ENCODE results near the gene TFPI.
A peak's percentile ranks its signal among the peaks of the same experiment; 100 is the strongest.
"Not testable (repeated sequence)": the region's sequence is repeated elsewhere in the genome, so short reads cannot be mapped to it uniquely, and the experiment has no call there.

TFPI gene

DNA sequence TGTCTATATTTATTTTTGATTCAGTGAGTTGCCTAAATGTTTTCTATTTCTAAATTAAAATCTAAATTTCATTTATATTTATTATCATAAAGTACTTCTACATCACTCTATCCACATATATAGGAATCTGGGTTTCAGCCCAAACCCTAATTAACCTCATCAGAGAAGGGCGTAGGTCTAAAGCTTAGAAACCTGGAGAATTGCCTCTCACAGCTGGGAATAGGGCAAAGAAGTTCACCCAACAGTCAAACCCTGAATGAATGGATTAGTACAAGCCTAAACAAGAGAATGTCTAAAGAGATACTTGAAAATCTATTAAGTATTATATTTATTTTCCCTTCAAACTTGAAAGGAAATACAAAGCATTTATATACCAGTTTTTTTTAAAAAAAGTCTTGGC is 26.2 kb downstream of the TFPI start:
- no peak overlapping the region for H3K4me3 ChIP-seq (ENCODE audit: extremely low read depth, insufficient read depth, low read length, poor library complexity, severe bottlenecking)
- no peak overlapping the region for H3K27ac ChIP-seq (ENCODE audit: low read depth, low read length, severe bottlenecking)
- WGBS, 2 experiments (ENCODE audit: insufficient coverage in 2 of 2) = no CpG with 5 or more reads among the region's 1 CpG
- H3K4me1 ChIP-seq (ENCODE audit: control insufficient read depth, insufficient read depth, low read length, poor library complexity, severe bottlenecking) = no peaks in the 10 kb centered on the region
- no peaks in the 10 kb centered on the region for H3K9me3 ChIP-seq (ENCODE audit: control insufficient read depth, low read length)
- H3K36me3 ChIP-seq (ENCODE audit: control insufficient read depth, insufficient read depth, low read length) = peaks cover 51% of the 10 kb centered on the region

DNA sequence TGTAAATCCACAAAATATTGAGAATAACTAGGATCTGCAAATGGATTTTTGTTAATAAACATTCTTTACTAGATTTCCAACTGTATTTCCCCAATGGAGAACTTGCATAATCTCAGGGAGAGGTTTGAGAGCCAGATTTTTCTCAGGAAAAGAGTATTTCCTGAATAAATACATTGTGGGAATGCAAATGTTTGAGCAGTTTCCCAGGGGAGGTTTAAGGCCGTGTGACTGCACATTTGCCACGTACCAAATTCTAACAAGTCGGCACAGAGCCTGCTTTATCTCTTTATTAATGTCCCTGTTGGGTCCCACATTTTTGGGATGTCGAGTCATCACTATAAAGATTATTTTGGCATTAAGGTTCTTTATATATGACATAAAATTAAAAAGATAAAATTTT is 27.0 kb downstream of the TFPI start:
- peaks cover 47% of the 10 kb centered on the region for H3K36me3 ChIP-seq (ENCODE audit: control insufficient read depth, insufficient read depth, low read length)
- 36% methylated on average over 3 of the region's 4 CpGs; no CpG with 5 or more reads in 1 of the 2 experiments for WGBS, 2 experiments (ENCODE audit: insufficient coverage in 2 of 2)
- peak overlapping the region; percentile 64 for H3K27ac ChIP-seq (ENCODE audit: low read depth, low read length, severe bottlenecking)
- H3K4me3 ChIP-seq (ENCODE audit: extremely low read depth, insufficient read depth, low read length, poor library complexity, severe bottlenecking) = no peak overlapping the region
- no peaks in the 10 kb centered on the region for H3K4me1 ChIP-seq (ENCODE audit: control insufficient read depth, insufficient read depth, low read length, poor library complexity, severe bottlenecking)
- no peaks in the 10 kb centered on the region for H3K9me3 ChIP-seq (ENCODE audit: control insufficient read depth, low read length)

DNA sequence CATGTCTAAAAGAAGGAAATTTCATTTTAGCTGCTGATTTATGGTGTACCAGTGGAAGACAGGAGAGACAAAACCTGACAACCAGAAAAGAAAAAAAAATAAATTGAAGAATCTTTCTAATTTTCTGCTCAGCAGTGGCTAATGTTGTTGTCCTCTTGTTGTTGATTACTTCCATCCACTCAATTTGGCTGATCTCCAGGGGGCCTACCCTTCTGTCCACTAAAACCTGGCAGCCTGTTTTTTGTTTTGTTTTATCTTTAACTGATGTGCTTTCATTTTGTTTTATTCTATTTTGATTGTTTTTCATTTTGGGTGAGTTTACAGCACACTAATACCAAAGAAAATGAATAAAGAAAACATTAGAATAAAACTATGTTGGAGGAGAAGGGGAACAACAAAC is 27.4 kb downstream of the TFPI start:
- Histone ChIP-seq H3K4me1 (ENCODE audit: control insufficient read depth, insufficient read depth, low read length, poor library complexity, severe bottlenecking) (no peaks in the 10 kb centered on the region), H3K9me3 (ENCODE audit: control insufficient read depth, low read length) (no peaks in the 10 kb centered on the region), H3K4me3 (ENCODE audit: extremely low read depth, insufficient read depth, low read length, poor library complexity, severe bottlenecking) (no peak overlapping the region), H3K27ac (ENCODE audit: low read depth, low read length, severe bottlenecking) (peak overlapping the region; percentile 64), H3K36me3 (ENCODE audit: control insufficient read depth, insufficient read depth, low read length) (peaks cover 48% of the 10 kb centered on the region)

DNA sequence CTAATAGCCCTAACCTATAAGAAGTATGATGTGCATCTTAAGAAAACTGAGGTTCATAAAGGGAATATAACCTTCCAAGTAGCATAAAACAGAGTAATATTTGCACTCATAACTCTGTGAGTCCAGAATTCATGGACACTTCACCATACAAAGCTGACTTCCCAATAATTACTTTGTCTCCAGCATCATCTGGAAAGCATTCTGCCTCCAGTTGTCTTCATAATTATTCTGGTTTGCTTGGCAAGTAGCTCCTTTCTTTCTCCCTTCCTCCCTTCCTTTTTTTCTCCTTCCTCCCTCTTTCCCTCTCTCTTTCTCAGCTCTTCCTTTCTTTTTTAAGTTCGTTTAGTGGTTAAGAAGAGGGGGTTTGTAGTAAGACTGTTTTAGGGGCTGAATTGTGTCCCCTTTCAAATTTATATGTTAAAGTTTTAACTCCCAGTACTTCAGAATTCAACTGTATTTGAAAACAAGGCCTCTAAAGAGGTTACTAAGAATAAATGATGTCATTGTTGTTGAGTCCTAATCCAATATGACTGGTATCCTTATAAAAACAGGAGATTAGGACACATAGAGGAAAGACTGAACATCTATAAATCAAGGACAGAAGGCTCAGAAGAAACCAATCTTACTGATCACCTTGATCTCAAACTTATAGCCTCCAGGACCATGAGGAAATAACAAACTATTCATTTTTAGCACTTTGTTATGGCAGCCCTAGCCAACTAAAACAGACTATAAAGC is 28.9 kb downstream of the TFPI start:
- no peak overlapping the region for H3K4me3 ChIP-seq (ENCODE audit: extremely low read depth, insufficient read depth, low read length, poor library complexity, severe bottlenecking)
- H3K4me1 ChIP-seq (ENCODE audit: control insufficient read depth, insufficient read depth, low read length, poor library complexity, severe bottlenecking) = no peaks in the 10 kb centered on the region
- H3K36me3 ChIP-seq (ENCODE audit: control insufficient read depth, insufficient read depth, low read length) = peaks cover 61% of the 10 kb centered on the region
- no CpG with 5 or more reads among the region's 1 CpG for WGBS, 2 experiments (ENCODE audit: insufficient coverage in 2 of 2)
- no peak overlapping the region for H3K27ac ChIP-seq (ENCODE audit: low read depth, low read length, severe bottlenecking)
- peaks cover 1% of the 10 kb centered on the region for H3K9me3 ChIP-seq (ENCODE audit: control insufficient read depth, low read length)

DNA sequence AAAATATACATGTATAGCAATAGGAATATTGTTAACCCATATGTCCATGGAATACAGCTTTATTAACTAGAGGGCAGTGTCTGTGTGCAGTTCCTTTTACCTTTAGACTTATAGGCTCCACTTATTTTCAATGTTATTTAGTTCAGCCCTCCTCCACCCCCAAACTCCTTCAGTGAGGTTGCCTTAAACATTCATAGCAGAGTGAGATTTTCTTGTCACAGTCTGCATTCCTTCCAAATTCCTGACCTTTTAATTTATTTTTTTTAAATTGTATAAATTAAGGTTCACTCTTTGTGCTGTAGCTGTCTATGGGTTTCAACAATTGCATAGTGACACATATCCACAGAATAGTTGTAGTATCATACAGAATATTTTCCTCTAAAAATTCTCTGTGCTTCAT is 30.9 kb downstream of the TFPI start:
- Histone ChIP-seq H3K9me3 (ENCODE audit: control insufficient read depth, low read length) (peaks cover 19% of the 10 kb centered on the region), H3K4me3 (ENCODE audit: extremely low read depth, insufficient read depth, low read length, poor library complexity, severe bottlenecking) (no peak overlapping the region), H3K36me3 (ENCODE audit: control insufficient read depth, insufficient read depth, low read length) (peaks cover 65% of the 10 kb centered on the region), H3K4me1 (ENCODE audit: control insufficient read depth, insufficient read depth, low read length, poor library complexity, severe bottlenecking) (no peaks in the 10 kb centered on the region), H3K27ac (ENCODE audit: low read depth, low read length, severe bottlenecking) (no peak overlapping the region)

DNA sequence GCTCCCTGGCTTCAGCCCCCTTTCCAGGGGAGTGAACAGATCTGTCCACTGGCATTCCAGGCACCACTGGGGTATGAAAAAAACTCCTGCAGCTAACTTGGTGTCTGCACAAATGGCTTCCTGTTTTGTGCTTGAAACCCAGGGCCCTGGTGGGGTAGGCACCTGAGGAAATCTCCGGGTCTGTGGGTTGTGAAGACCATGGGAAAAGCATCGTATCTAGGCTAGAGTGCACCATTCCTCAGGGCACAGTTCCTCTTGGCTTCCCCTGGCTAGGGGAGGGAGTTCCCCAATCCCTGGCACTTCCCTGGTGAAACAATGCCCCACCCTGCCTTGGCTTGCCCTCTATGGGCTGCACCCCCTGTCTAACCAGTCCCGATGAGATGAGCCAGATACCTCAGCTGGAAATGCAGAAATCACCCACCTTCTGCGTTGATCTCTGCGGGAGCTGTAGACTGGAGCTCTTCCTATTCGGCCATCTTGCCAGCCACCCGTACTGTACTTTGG is 34.1 kb downstream of the TFPI start:
- WGBS, 2 experiments (ENCODE audit: insufficient coverage in 2 of 2) = 89 to 90% methylated on average over 3 to 5 of the region's 7 CpGs
- Histone ChIP-seq H3K4me3 (ENCODE audit: extremely low read depth, insufficient read depth, low read length, poor library complexity, severe bottlenecking) (no peak overlapping the region), H3K9me3 (ENCODE audit: control insufficient read depth, low read length) (peaks cover 27% of the 10 kb centered on the region), H3K4me1 (ENCODE audit: control insufficient read depth, insufficient read depth, low read length, poor library complexity, severe bottlenecking) (no peaks in the 10 kb centered on the region), H3K27ac (ENCODE audit: low read depth, low read length, severe bottlenecking) (no peak overlapping the region), H3K36me3 (ENCODE audit: control insufficient read depth, insufficient read depth, low read length) (peaks cover 77% of the 10 kb centered on the region)

DNA sequence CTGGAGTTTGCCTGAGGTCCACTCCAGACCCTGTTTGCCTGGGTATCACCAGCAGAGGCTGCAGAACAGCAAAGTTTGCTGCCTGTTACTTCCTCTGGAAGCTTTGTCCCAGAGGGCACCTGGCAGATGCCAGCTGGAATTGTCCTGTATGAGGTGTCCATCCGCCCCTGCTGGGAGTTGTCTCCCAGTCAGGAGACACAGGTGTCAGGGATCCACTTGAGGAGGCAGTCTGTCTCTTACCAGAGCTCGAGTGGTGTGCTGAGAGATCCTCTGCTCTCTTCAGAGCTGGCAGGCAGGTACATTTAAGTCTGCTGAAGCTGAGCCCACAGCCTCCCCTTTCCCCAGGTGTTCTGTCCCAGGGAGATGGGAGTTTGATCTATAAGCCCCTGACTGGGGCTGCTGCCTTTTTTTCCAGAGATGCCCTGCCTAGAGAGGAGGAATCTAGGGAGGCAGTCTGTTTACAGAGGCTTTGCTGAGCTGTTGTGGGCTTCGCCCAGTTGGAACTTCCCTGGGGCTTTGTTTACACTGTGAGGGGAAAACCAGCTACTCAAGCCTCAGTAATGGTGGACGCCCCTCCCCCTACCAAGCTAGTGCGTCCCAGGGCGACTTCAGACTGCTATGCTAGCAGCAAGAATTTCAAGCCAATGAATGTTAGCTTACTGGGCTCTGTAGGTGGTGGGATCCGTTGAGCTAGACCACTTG is 34.7 kb downstream of the TFPI start:
- Histone ChIP-seq H3K9me3 (ENCODE audit: control insufficient read depth, low read length) (peaks cover 27% of the 10 kb centered on the region), H3K4me1 (ENCODE audit: control insufficient read depth, insufficient read depth, low read length, poor library complexity, severe bottlenecking) (no peaks in the 10 kb centered on the region), H3K36me3 (ENCODE audit: control insufficient read depth, insufficient read depth, low read length) (peaks cover 81% of the 10 kb centered on the region), H3K27ac (ENCODE audit: low read depth, low read length, severe bottlenecking) (no peak overlapping the region), H3K4me3 (ENCODE audit: extremely low read depth, insufficient read depth, low read length, poor library complexity, severe bottlenecking) (no peak overlapping the region)
- 60 to 68% methylated on average over 2 to 3 of the region's 7 CpGs for WGBS, 2 experiments (ENCODE audit: insufficient coverage in 2 of 2)

DNA sequence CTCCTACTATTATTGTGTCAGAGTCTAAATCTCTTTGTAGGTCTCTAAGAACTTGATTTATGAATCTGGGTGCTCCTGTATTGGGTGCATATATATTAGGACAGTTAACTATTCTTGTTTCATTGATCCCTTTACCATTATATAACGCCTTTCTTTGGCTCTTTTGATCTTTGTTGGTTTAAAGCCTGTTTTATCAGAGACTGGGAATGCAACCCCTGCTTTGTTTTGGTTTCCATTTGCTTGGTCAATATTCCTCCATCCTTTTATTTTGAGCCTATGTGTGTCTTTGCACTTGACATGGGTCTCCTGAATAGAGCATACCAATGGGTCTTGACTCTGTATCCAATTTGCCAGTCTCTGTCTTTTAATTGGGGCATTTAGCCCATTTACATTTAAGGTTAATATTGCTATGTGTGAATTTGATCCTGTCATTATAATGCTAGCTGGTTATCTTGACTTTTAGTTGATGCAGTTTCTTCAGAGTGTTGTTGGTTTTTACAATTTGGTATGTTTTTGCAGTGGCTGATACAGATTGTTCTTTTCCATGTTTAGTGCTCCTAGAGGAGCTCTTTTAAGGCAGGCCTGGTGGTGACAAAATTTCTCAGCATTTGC is 36.4 kb downstream of the TFPI start:
- H3K27ac ChIP-seq (ENCODE audit: low read depth, low read length, severe bottlenecking); H3K4me1 ChIP-seq (ENCODE audit: control insufficient read depth, insufficient read depth, low read length, poor library complexity, severe bottlenecking); H3K4me3 ChIP-seq (ENCODE audit: extremely low read depth, insufficient read depth, low read length, poor library complexity, severe bottlenecking): not testable (repeated sequence)
- Histone ChIP-seq H3K9me3 (ENCODE audit: control insufficient read depth, low read length) (peaks cover 27% of the 10 kb centered on the region), H3K36me3 (ENCODE audit: control insufficient read depth, insufficient read depth, low read length) (peaks cover 86% of the 10 kb centered on the region)
- WGBS, 2 experiments (ENCODE audit: insufficient coverage in 2 of 2) = 100% methylated on average over 1 of the region's 1 CpG

DNA sequence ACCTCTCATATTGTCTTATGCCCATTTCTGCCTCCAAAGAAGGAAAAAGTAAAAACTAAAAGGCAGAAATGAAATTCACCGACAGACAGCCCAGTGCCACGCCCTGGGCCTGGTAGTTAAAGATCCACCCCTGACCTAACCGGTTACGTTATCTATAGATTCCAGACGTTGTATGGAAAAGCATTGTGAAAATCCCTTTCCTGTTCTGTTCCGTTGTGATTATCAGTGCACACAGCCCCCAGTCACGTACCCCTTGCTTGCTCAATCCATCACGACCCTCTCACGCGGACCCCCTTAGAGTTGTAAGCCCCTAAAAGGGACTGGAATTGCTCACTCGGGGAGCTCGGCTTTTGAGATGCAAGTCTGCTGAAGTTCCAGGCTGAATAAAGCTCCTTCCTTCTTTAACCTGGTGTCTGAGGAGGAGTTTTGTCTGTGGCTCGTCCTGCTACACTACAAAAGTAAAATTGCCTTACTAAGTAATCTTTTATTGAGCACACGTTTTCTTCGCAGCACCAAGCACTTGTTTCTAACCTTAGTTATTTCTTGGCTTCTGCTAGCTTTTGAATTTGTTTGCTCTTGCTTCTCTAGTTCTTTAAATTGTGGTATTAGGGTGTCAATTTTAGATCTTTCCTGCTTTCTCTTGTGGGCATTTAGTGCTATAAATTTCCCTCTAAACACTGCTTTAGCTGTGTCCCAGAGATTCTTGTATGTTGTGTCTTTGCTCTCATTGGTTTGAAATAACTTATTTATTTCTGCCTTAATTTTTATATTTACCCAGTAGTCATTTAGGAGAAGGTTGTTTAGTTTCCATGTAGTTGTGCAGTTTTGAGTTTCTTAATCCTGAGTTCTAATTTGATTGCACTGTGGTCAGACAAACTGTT is 37.4 kb downstream of the TFPI start:
- Histone ChIP-seq H3K36me3 (ENCODE audit: control insufficient read depth, insufficient read depth, low read length) (peaks cover 81% of the 10 kb centered on the region), H3K9me3 (ENCODE audit: control insufficient read depth, low read length) (peaks cover 27% of the 10 kb centered on the region)
- WGBS, 2 experiments (ENCODE audit: insufficient coverage in 2 of 2) = 96 to 99% methylated on average over 8 to 12 of the region's 15 CpGs
- not testable (repeated sequence) for H3K27ac ChIP-seq (ENCODE audit: low read depth, low read length, severe bottlenecking); H3K4me3 ChIP-seq (ENCODE audit: extremely low read depth, insufficient read depth, low read length, poor library complexity, severe bottlenecking); H3K4me1 ChIP-seq (ENCODE audit: control insufficient read depth, insufficient read depth, low read length, poor library complexity, severe bottlenecking)

DNA sequence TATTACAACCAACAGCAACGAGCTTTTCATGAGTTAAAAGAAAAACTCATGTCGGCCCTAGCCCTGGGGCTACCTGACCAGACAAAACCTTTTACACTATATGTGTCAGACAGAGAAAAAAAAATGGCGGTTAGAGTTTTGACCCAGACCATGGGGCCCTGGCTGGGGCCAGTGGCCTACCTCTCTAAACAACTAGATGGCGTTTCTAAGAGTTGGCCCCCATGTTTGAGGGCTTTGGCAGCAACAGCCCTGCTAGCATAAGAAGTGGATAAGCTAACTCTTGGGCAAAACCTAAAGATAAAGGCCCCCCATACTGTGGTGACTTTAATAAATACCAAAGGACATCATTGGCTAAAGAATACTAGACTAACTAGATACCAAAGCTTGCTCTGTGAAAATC is 39.3 kb downstream of the TFPI start:
- peaks cover 22% of the 10 kb centered on the region for H3K9me3 ChIP-seq (ENCODE audit: control insufficient read depth, low read length)
- H3K27ac ChIP-seq (ENCODE audit: low read depth, low read length, severe bottlenecking) = no peak overlapping the region
- H3K4me1 ChIP-seq (ENCODE audit: control insufficient read depth, insufficient read depth, low read length, poor library complexity, severe bottlenecking) = peaks cover 3% of the 10 kb centered on the region
- WGBS, 2 experiments (ENCODE audit: insufficient coverage in 2 of 2) = 100% methylated on average over 2 of the region's 4 CpGs; no CpG with 5 or more reads in 1 of the 2 experiments
- peaks cover 77% of the 10 kb centered on the region for H3K36me3 ChIP-seq (ENCODE audit: control insufficient read depth, insufficient read depth, low read length)
- H3K4me3 ChIP-seq (ENCODE audit: extremely low read depth, insufficient read depth, low read length, poor library complexity, severe bottlenecking) = no peak overlapping the region
